Stimulated activated CD4-positive, alpha-beta T cell treated with anti-CD3 and anti-CD28 coated beads, Interleukin-4, amount 100 ng/mL, for 48 hours (primary cell): Measurements from ENCODE around the gene FADS1.
A peak's percentile ranks its signal among the peaks of the same experiment; 100 is the strongest.

Source experiments
- DNase-seq, 2 donors: peaks; one replicate each; pipeline ENCODE4 v3.0.0-alpha.2; 2020; ENCODE audit warnings: low read depth in 2 of 2

The FADS1 gene

GRCh38 chr11:61762798-61763197, 54.0 kb downstream of the FADS1 start:
- no peak for DNase-seq

DNA sequence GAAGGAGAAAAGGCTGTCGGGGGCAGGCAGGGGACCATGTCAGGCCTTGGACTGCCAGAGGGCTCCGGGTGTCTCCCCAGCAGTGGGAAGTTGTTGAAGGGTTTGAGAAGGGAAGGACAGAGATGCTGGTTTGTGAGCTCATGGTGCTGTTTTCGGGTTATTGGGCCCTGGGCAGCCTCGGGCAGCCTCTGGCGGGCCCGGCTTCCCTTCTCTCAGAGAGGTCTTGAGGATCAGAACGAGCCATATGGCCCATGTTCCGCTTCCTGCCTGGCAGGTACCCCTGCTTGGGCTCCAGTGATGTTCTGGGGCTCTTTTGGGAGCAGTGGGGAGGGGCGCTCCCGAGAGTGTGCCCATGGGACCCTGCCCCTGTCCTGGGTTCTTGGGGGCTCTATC, 54.6 kb downstream of the FADS1 start:
- no peak for DNase-seq

DNA sequence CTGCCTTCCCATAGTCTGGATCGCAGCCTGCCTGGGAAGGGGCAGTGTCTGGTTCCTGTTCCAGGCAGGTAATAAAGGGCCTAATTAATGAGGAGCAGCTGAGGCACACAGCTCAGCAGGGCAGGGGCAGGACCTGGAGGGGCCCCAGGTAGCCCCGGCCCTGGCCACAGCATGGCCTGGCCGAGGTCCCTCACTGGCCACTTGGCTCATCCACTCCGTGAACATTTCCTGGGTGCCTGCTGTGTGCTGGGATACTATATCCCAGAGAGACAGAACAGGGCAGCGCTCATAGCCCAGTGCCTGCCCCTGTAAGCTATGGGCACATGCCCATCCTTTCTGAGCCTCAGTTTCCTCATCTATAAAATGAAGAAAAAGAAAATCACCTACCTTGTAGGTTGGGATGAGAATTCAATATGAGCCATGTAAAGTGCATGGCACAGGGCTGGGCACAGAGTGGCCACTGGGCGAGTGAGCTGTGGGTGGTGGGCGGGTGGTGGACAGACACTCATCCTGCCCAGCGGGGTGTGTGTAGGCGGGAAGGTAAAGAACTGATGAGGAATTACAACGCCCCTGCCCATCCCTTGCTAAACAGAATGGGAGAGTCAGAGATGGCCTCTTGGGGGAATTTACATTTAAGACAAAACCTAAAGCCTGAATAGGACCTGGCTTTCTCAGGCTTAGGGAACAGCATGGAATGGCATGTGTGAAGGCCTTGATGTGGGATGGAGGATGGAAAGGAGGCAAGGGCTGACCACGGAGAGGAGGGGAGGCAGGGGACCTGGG, 55.2 kb downstream of the FADS1 start:
- no peak for DNase-seq

- no peak for DNase-seq
Observed at GRCh38 chr11:61760946-61761345, 55.9 kb downstream of the FADS1 start.

- DNase-seq: no peak
Observed at GRCh38 chr11:61757213-61757862, 59.5 kb downstream of the FADS1 start.

DNA sequence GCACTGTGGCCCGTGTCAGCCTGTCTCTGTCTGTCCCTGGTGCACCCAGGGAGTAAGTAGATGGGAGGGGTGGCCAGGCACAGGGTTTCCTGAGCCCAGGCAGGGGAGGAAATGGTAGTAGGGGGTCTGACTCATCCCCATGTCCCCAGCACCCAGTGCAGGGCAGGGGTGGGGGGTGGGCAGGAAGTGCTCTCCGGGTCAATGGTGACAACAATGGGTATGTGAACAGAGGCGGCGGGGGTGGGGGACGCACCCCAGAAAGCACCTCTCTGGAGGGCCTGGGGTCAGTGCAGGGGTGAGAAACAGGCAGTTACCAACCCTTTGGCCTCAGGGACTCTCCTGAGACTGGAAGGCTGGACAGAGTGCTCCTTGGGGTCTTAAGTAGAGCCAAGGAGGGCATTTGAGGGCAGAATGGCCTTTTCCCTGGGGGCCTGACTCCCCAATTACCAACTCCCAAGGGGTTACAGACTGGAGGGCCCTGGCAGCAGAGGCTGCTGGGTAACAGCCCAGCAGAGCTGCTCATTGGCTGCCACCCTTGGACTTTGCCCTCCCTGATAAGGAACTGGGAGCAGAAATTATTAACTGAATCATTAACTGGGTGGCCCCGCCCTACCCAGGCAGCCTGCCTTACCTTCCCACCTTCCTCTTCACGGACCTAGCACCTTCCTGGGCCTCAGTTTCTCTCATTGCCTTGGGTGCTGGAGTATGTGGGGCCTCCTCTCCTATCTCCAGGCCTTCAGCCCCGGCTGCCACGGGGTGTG, 60.2 kb downstream of the FADS1 start:
- DNase-seq: no peak

- DNase-seq: no peak
Observed at GRCh38 chr11:61756147-61756451, 60.7 kb downstream of the FADS1 start.

DNA sequence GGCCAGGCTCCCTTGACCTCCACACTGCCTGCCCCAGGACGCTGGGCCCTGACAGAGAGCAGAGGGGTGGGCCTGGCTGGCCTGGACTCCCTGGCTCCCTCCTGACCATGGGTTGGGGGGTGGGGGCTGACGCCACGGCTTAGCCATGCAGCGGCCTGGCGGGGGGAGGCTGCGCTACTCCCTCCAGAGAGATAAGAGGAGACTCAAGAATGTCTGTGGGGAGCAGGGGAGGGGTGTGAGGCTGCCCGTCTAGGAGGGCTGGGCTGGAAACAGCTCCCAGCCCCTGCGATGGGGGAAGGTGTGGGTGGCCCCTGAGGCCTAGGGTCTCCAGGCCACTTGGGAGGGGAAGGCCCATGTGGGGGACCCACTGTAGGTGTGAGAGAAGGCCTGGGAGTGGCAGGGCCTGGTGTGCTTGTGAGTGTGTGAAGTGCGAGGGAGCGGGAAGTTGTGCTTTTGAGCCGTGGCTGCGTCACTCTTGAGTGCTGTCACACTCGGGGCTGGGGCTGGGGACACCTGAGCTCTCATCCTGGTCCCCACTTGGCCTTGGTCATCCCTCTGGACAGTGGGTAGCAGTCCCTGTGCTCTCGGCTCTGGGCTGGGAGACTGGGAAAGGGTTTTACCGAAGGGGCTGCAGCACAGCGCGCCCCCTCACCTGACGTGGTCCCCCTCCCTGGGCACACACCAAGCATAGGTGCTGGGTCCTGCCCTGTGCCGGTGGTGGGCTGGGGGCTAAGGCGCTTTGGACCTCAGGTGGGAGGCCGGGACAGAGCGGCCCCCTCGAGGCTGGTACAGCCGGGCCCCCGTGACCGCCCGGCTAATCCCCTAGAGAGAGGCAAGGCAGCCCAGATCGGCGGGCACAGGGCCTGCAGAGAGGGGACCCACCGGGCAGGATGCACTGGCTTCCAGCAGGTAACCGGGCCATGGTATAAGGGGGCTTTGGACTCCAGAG, 62.0 kb downstream of the FADS1 start:
- DNase-seq: no peak

DNA sequence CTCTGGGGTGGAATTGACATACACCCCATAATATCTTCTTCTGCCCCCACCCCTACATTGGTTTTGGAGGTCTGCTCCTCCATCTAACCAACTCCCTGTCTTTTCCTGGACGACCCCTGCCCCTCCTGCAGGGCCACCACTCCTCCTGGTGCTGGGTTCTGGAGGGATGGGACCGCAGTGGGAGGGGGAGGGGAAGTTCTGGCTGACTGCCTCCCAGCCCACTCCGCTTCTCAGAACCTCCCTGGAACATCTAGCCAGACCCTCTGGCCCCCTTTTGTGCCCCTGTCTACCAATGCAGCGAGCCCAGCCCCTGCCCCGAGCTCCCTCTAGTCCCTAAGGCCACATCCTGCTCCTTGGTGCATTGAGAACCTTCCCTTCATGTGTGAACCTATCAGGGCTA, 63.1 kb downstream of the FADS1 start:
- DNase-seq: no peak

GRCh38 chr11:61752925-61753521, 63.8 kb downstream of the FADS1 start:
- no peak for DNase-seq

DNA sequence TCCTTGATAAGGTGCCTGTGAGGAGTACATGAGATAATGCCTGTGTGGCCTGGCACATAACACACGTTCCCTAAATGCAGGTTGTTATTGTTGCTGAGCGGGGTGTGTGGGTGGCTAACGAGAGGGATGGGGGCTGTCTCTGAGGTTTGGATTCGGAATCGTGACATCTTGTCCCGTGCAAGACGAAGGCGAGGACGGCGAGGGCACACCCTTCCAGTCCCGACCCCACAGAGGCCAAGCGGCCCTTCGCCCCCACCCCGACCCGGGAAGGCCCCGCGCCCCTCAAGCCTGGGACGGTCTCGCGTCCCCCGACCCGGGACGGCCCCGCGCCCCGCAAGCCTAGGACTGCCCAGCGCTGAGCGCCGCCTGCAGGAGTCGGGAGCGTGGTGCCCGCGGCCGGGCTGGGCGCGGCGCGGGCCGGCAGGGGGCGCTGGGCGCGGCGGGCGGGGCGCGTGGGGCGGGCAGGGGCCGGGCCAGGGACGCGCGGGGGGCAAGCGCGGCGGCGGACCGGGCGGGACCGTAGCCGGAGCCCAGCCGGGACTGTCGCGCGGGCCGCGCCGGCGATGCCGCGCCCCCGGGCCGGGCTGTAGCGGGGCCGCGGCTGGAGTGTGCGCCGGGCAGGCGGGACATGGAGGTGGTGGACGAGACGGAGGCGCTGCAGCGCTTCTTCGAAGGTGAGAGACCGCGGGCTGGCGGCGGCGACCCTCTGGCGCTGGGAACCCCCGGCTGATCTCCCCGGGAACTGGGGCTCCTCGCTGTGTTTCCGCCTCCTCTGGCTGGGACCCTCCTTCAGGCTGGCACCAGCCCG, 64.5 kb downstream of the FADS1 start, which contains the start of gene MYRF:
MYRF (plus strand) TSS at position 520 of the 808 bp plus-strand sequence; CDS start at position 629, 109 bp downstream.
- DNase-seq: peak; percentile 29 to 54

DNA sequence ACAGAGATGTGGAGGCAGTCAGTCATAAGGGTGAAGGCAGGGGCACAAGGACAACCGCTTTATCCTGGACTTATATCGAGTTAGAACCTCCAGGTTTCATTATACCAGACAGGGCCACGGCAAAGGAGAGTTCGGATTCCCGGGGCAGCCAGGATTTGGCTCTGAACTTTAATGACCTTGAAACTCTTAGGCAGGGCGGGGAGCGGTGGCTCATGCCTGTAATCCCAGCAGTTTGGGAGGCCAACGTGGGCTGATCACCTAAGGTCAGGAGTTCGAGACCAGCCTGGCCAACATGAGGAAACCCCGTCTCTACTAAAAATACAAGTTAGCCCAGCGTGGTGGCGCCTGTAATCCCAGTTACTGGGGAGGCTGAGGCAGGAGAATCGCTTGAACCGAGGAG, 65.4 kb downstream of the FADS1 start:
- no peak for DNase-seq

- DNase-seq: no peak
Observed at GRCh38 chr11:61750631-61751273, 66.1 kb downstream of the FADS1 start.
